Stimulated activated CD8-positive, alpha-beta memory T cell treated with anti-CD3 and anti-CD28 coated beads, Interleukin-12 subunit alpha, Interleukin-12 subunit beta, amount 100 ng/mL, for 24 hours (primary cell): ENCODE measurements around the gene FOXK2.

Experiments
- DNase-seq: peaks from one replicate; pipeline ENCODE4 v3.0.0-alpha.2; 2020; ENCODE audit errors: extremely low read depth

The FOXK2 gene

GRCh38 chr17:82590216-82590615 lies 70.7 kb downstream of the FOXK2 start:
- no peak for DNase-seq

GRCh38 chr17:82590881-82591539 lies 71.5 kb downstream of the FOXK2 start:
- DNase-seq, result no peak

- DNase-seq, result no peak
Measured at GRCh38 chr17:82592289-82592766, 72.8 kb downstream of the FOXK2 start.

GRCh38 chr17:82592767-82593589 lies 73.4 kb downstream of the FOXK2 start:
- peak; percentile 16 for DNase-seq

- DNase-seq, result no peak
Measured at GRCh38 chr17:82593590-82594087, 74.1 kb downstream of the FOXK2 start.

GRCh38 chr17:82594571-82594970 lies 75.0 kb downstream of the FOXK2 start:
- no peak for DNase-seq

GRCh38 chr17:82595893-82596292 lies 76.4 kb downstream of the FOXK2 start:
- DNase-seq, result no peak

GRCh38 chr17:82596296-82596695 lies 76.8 kb downstream of the FOXK2 start:
- DNase-seq, result no peak

- no peak for DNase-seq
Measured at GRCh38 chr17:82596837-82597672, 77.5 kb downstream of the FOXK2 start.

GRCh38 chr17:82598256-82599119 lies 79.0 kb downstream of the FOXK2 start:
- DNase-seq, result no peak

GRCh38 chr17:82599674-82600661 lies 80.4 kb downstream of the FOXK2 start:
- DNase-seq, result no peak

GRCh38 chr17:82600731-82601446 lies 81.4 kb downstream of the FOXK2 start:
- no peak for DNase-seq

GRCh38 chr17:82601447-82602000 lies 82.0 kb downstream of the FOXK2 start:
- no peak for DNase-seq

- no peak for DNase-seq
Measured at GRCh38 chr17:82602487-82602886, 83.0 kb downstream of the FOXK2 start.

- no peak for DNase-seq
Measured at GRCh38 chr17:82602986-82603710, 83.6 kb downstream of the FOXK2 start.

GRCh38 chr17:82603981-82604448 lies 84.5 kb downstream of the FOXK2 start:
- no peak for DNase-seq

- no peak for DNase-seq
Measured at GRCh38 chr17:82604532-82604931, 85.0 kb downstream of the FOXK2 start.
